HepG2 (cell line): ENCODE data around the gene EPB41L2. TPM values are rescaled to one million over a fixed set of nuclear protein-coding genes. Genes with fewer than 3 reads are reported as not detected.

Experiments
- BATF2 ChIP-seq: sonication (generic); formaldehyde crosslinking; IDR thresholded peaks from 2 replicates; pipeline ENCODE4 v1.8.0; 2022; ENCODE audit warnings: mild to moderate bottlenecking, missing genetic modification reagents, moderate library complexity
- DNMT3B ChIP-seq: conservative IDR thresholded peaks from 2 replicates; pipeline ENCODE4 v1.6.1; 2016; ENCODE audit warnings: missing biosample characterization, control low read depth
- FIP1L1 ChIP-seq: fragments of 200-400 bp; formaldehyde crosslinking; IDR thresholded peaks from 2 replicates; pipeline ENCODE4 v1.6.1; 2018; ENCODE audit warnings: low read depth, mild to moderate bottlenecking, low read length, moderate library complexity, borderline replicate concordance; ENCODE audit not compliant: insufficient read depth
- FOXC1 ChIP-seq: sonication (generic); formaldehyde crosslinking; IDR thresholded peaks from 2 replicates; pipeline ENCODE4 v1.8.0; 2022; ENCODE audit warnings: mild to moderate bottlenecking, missing genetic modification reagents, borderline replicate concordance
- FOXJ3 ChIP-seq: sonication (generic); formaldehyde crosslinking; IDR thresholded peaks from 2 replicates; pipeline ENCODE4 v1.4.0; 2020; ENCODE audit warnings: missing genetic modification reagents, mild to moderate bottlenecking, borderline replicate concordance
- GATAD2A ChIP-seq: IDR thresholded peaks from 2 replicates; pipeline ENCODE4 v1.6.1; 2016
- GTF2F1 ChIP-seq: fragments of 150-350 bp; IDR thresholded peaks from 2 replicates; pipeline ENCODE4 v1.6.1; 2014; ENCODE audit warnings: low read length
- HDAC6 ChIP-seq: fragments of 200-600 bp; sonication (generic); IDR thresholded peaks from 2 replicates; pipeline ENCODE4 v1.7.0; 2017; ENCODE audit warnings: mild to moderate bottlenecking, antibody characterized with exemption, low read length, low read depth
- HES4 ChIP-seq: sonication (generic); formaldehyde crosslinking; IDR thresholded peaks from 2 replicates; pipeline ENCODE4 v1.9.0; 2021; ENCODE audit warnings: mild to moderate bottlenecking, missing genetic modification reagents, borderline replicate concordance
- HNRNPH1 ChIP-seq: fragments of 200-400 bp; formaldehyde crosslinking; optimal IDR thresholded peaks from 2 replicates; pipeline ENCODE3; 2017; ENCODE audit warnings: mild to moderate bottlenecking, low read depth, low read length
- KAT8 ChIP-seq: IDR thresholded peaks from 2 replicates; pipeline ENCODE4 v1.6.1; 2016; ENCODE audit warnings: missing genetic modification reagents, missing compliant biosample characterization
- KLF13 ChIP-seq: sonication (generic); formaldehyde crosslinking; IDR thresholded peaks from 2 replicates; pipeline ENCODE4 v1.4.0; 2020; ENCODE audit warnings: mild to moderate bottlenecking, missing genetic modification reagents
- MTERF4 ChIP-seq: sonication (generic); formaldehyde crosslinking; IDR thresholded peaks from 2 replicates; pipeline ENCODE4 v1.8.0; 2023; ENCODE audit warnings: mild to moderate bottlenecking, missing genetic modification reagents
- NFRKB ChIP-seq: fragments of 450-650 bp; IDR thresholded peaks from 2 replicates; pipeline ENCODE4 v1.6.1; 2017
- PBX3 ChIP-seq: sonication (generic); formaldehyde crosslinking; IDR thresholded peaks from 2 replicates; pipeline ENCODE4 v1.8.1; 2023; ENCODE audit warnings: missing genetic modification reagents, inconsistent platforms, borderline replicate concordance
- SIN3B ChIP-seq: fragments of 150-350 bp; IDR thresholded peaks from 2 replicates; pipeline ENCODE4 v1.6.1; 2014; ENCODE audit warnings: low read length
- SMC3 ChIP-seq: IDR thresholded peaks from 2 replicates; pipeline ENCODE4 v1.6.1; 2011; ENCODE audit warnings: low read length, improper control_type of control experiment
- SP5 ChIP-seq: IDR thresholded peaks from 2 replicates; pipeline ENCODE4 v1.6.1; 2016; ENCODE audit warnings: low read depth, borderline replicate concordance
- TBX2 ChIP-seq: sonication (generic); formaldehyde crosslinking; IDR thresholded peaks from 2 replicates; pipeline ENCODE4 v1.5.0; 2020; ENCODE audit warnings: missing genetic modification reagents, mild to moderate bottlenecking, borderline replicate concordance
- YY1 ChIP-seq: IDR thresholded peaks from 2 replicates; pipeline ENCODE4 v1.6.1; 2011; ENCODE audit warnings: low read length, low read depth, moderate library complexity, mild to moderate bottlenecking; ENCODE audit not compliant: insufficient read depth, insufficient replicate concordance
- ZEB1 ChIP-seq: IDR thresholded peaks from 2 replicates; pipeline ENCODE4 v1.6.1; 2012; ENCODE audit warnings: mild to moderate bottlenecking, low read depth, inconsistent platforms; ENCODE audit not compliant: insufficient replicate concordance
- ZNF232 ChIP-seq: sonication (generic); formaldehyde crosslinking; IDR thresholded peaks from 2 replicates; pipeline ENCODE4 v1.4.0; 2020; ENCODE audit warnings: missing genetic modification reagents, borderline replicate concordance
- ZNF772 ChIP-seq: sonication (generic); formaldehyde crosslinking; IDR thresholded peaks from 2 replicates; pipeline ENCODE4 v1.5.0; 2020; ENCODE audit warnings: mild to moderate bottlenecking, missing genetic modification reagents
- ZNF816 ChIP-seq: sonication (generic); formaldehyde crosslinking; IDR thresholded peaks from 2 replicates; pipeline ENCODE4 v1.8.0; 2022; ENCODE audit warnings: missing genetic modification reagents, mild to moderate bottlenecking, borderline replicate concordance
- ZNF83 ChIP-seq: sonication (generic); formaldehyde crosslinking; IDR thresholded peaks from 2 replicates; pipeline ENCODE4 v1.4.0; 2020; ENCODE audit warnings: missing genetic modification reagents, mild to moderate bottlenecking, borderline replicate concordance
- polyA plus RNA-seq, 8 experiments: library from polyadenylated mRNA; depleted of rRNA in 3 of 8; stranded (reverse) in 7 of 8; unstranded in 1 of 8; fragments of >200 nt; fragmentation: Illumina TruSeq in 4 of 8; extraction: Trizol in 4 of 8; gene quantifications; 2 replicates each; pipeline versions ENCODE4 v1.2.1 to v1.2.3, GENCODE V29; 2011 to 2016; ENCODE audit warnings: low read depth in 4 of 8, missing spikeins in 1 of 8, mixed read lengths in 1 of 8; ENCODE audit not compliant: insufficient read depth in 1 of 8
- total RNA-seq, 5 experiments: library from RNA; depleted of rRNA; stranded (reverse); fragments of >200 nt; fragmentation: Illumina TruSeq; extraction: Trizol; gene quantifications; 2 replicates each; pipeline ENCODE4 v1.2.3, GENCODE V29; 2016; ENCODE audit warnings: low read depth in 1 of 5

Gene EPB41L2
- total and polyA plus RNA-seq, 2 of the 13 experiments (the other 11 are each of a cell fraction or from before 2014, with no cell fraction given): 41.7 to 56.4 TPM

- TF ChIP-seq HDAC6 (no peak), ZNF232 (no peak), FOXJ3 (peak; percentile 61; the same call in 1 of the 2 replicates), SP5 (CRISPR knock-in tag) (peak; percentile 45; the same call in 1 of the 2 replicates), MTERF4 (CRISPR knock-in tag) (no peak), FIP1L1 (no peak), ZEB1 (peak; percentile 89), PBX3 (no peak), BATF2 (CRISPR knock-in tag) (no peak), SIN3B (no peak), HES4 (CRISPR knock-in tag) (no peak), ZNF816 (CRISPR knock-in tag) (no peak), GTF2F1 (no peak), ZNF772 (CRISPR knock-in tag) (no peak), FOXC1 (CRISPR knock-in tag) (no peak; the same call in 1 of the 2 replicates), ZNF83 (CRISPR knock-in tag) (no peak), NFRKB (no peak), SMC3 (no peak; the same call in 1 of the 2 replicates), TBX2 (CRISPR knock-in tag) (peak; percentile 85), KLF13 (CRISPR knock-in tag) (no peak), GATAD2A (CRISPR knock-in tag) (peak; percentile 88), DNMT3B (CRISPR knock-in tag) (no peak), YY1 (no peak), KAT8 (CRISPR knock-in tag) (peak; percentile 80; the same call in 1 of the 2 replicates), HNRNPH1 (no peak)
These were observed 2.2 kb upstream of the EPB41L2 start (continued) for GRCh38 chr6:131065112-131065823.
